Activated CD8-positive, alpha-beta T cell treated with anti-CD3 and anti-CD28 coated beads for 36 hours (primary cell): ENCODE data around the gene FZD2. TPM values are rescaled to one million over a fixed set of nuclear protein-coding genes. Genes with fewer than 3 reads are reported as not detected.
"Not testable (repeated sequence)": the region's sequence is repeated elsewhere in the genome, so short reads cannot be mapped to it uniquely, and the experiment has no call there.

ENCODE experiments used
- ATAC-seq: fragments of 200-7000 bp; cut with Tn5 transposase; one replicate; pipeline ENCODE4 v1.10.0; 2021; ENCODE audit warnings: mild to moderate bottlenecking, moderate library complexity
- CTCF ChIA-PET: fragments of 350-600 bp; sonication (Branson Sonifier 250); formaldehyde crosslinking; loops from one replicate; lab custom pipeline; 2021; ENCODE audit warnings: antibody characterized with exemption; lab: Charles Lee
- POLR2A ChIA-PET: fragments of 350-600 bp; sonication (Branson Sonifier 250); formaldehyde crosslinking; loops from one replicate; lab custom pipeline; 2021; ENCODE audit warnings: antibody characterized with exemption; lab: Charles Lee
- DNase-seq: peaks from one replicate; pipeline ENCODE4 v3.0.0-alpha.2; 2020
- H3K27ac Mint-ChIP-seq: one replicate; pipeline ENCODE4 v1.8.0; 2021; ENCODE audit warnings: mild to moderate bottlenecking, mixed read lengths
- H3K27me3 Mint-ChIP-seq: one replicate; pipeline ENCODE4 v1.8.0; 2021; ENCODE audit warnings: mixed read lengths
- H3K36me3 Mint-ChIP-seq: one replicate; pipeline ENCODE4 v1.8.0; 2021; ENCODE audit warnings: low read depth, mixed read lengths
- H3K4me1 Mint-ChIP-seq: one replicate; pipeline ENCODE4 v1.8.0; 2021; ENCODE audit warnings: low read depth, mixed read lengths
- H3K4me3 Mint-ChIP-seq: one replicate; pipeline ENCODE4 v1.8.0; 2021; ENCODE audit warnings: mild to moderate bottlenecking, moderate library complexity, mixed read lengths
- H3K9me3 Mint-ChIP-seq: one replicate; pipeline ENCODE4 v1.8.0; 2021; ENCODE audit warnings: mixed read lengths
- CTCF ChIP-seq: fragments of 200-600 bp; IDR thresholded peaks from one replicate; pipeline ENCODE4 v1.8.0; 2022; ENCODE audit warnings: antibody characterized with exemption, mild to moderate bottlenecking
- intact Hi-C: fragments of 100-400 bp; cut with micrococcal nuclease; formaldehyde crosslinking; loops from one replicate; pipeline ENCODE4 v1.10.0; 2022
- total RNA-seq, 2 experiments: library from RNA; stranded (reverse); gene quantifications; one replicate each; pipeline ENCODE4 v1.2.3, GENCODE V29; 2021

The FZD2 gene
- total RNA-seq = under 1 TPM; 0.16 to 0.22 TPM

- intact Hi-C loops = no loop called here
- Mint-ChIP-seq H3K4me3 (peak within 1 kb of the TSS; percentile 77), H3K9me3 (no peaks in the 10 kb centered on the region), H3K27ac (peak within 1 kb of the TSS; percentile 18), H3K27me3 (peaks cover 45% of the 10 kb centered on the region), H3K4me1 (peaks cover 15% of the 10 kb centered on the region), H3K36me3 (peaks cover 2% of the 10 kb centered on the region)
- POLR2A ChIA-PET = no interaction called here
- no peak for TF ChIP-seq CTCF
- peak; percentile 78 for DNase-seq
- peak; percentile 83 for ATAC-seq
- CTCF ChIA-PET = interaction anchor here (0.9 to 1.5 kb wide), 2 partner anchors 23 to 113 kb away, joined by 3 to 6 read pairs; no protein-coding TSS in a partner anchor
Observed at GRCh38 chr17:44556832-44557606, at the start of gene FZD2. TSS of gene FZD2 (plus strand) at chr17:44557484. CDS start at chr17:44557689, 205 bp downstream.

- H3K27ac Mint-ChIP-seq, H3K4me1 Mint-ChIP-seq, H3K36me3 Mint-ChIP-seq, intact Hi-C loops, H3K9me3 Mint-ChIP-seq, H3K4me3 Mint-ChIP-seq, H3K27me3 Mint-ChIP-seq, ATAC-seq: not testable (repeated sequence)
- ChIA-PET POLR2A (interaction anchor here (1.2 kb wide), 1 partner anchor 8 kb away, joined by 3 read pairs; the partner anchor contains the start of gene GPATCH8), CTCF (interaction anchor here (0.9 to 1.5 kb wide), 3 partner anchors 9 to 177 kb away, joined by 3 to 5 read pairs (median 3); no protein-coding TSS in a partner anchor)
- peak; percentile 10 for DNase-seq
Observed at GRCh38 chr17:44511241-44512134, 45.8 kb upstream of the FZD2 start.

GRCh38 chr17:44518032-44518431, 39.3 kb upstream of the FZD2 start:
- no peak for ATAC-seq
- no peak for TF ChIP-seq CTCF
- intact Hi-C loops = no loop called here
- H3K4me3 Mint-ChIP-seq = no peak overlapping the region
- no peaks in the 10 kb centered on the region for H3K9me3 Mint-ChIP-seq
- H3K36me3 Mint-ChIP-seq = no peaks in the 10 kb centered on the region
- peaks cover 12% of the 10 kb centered on the region for H3K27me3 Mint-ChIP-seq
- CTCF ChIA-PET = no interaction called here
- no peak overlapping the region for H3K27ac Mint-ChIP-seq
- POLR2A ChIA-PET = no interaction called here
- H3K4me1 Mint-ChIP-seq = no peaks in the 10 kb centered on the region
- DNase-seq = no peak

GRCh38 chr17:44522883-44523671, 34.2 kb upstream of the FZD2 start:
- intact Hi-C loops = no loop called here
- ChIA-PET POLR2A (interaction anchor here (0.8 to 1.4 kb wide), 2 partner anchors 131 to 170 kb away, joined by 3 to 5 read pairs; no protein-coding TSS in a partner anchor), CTCF (interaction anchor here (0.5 to 2.6 kb wide), 29 partner anchors 9 to 681 kb away, joined by 3 to 18 read pairs (median 5); partner anchors contain the start of gene FAM171A2)
- Mint-ChIP-seq H3K4me1 (no peaks in the 10 kb centered on the region), H3K4me3 (no peak overlapping the region), H3K9me3 (peaks cover 6% of the 10 kb centered on the region), H3K36me3 (no peaks in the 10 kb centered on the region), H3K27me3 (peaks cover 9% of the 10 kb centered on the region), H3K27ac (no peak overlapping the region)
- peak; percentile 87 for DNase-seq
- peak; percentile 89 for ATAC-seq
- TF ChIP-seq CTCF = peak; percentile 50

GRCh38 chr17:44523672-44523972, 33.7 kb upstream of the FZD2 start:
- intact Hi-C loops = no loop called here
- peaks cover 9% of the 10 kb centered on the region for H3K27me3 Mint-ChIP-seq
- peaks cover 6% of the 10 kb centered on the region for H3K9me3 Mint-ChIP-seq
- ChIA-PET POLR2A (interaction anchor here (1.4 kb wide), 1 partner anchor 170 kb away, joined by 5 read pairs; no protein-coding TSS in a partner anchor), CTCF (interaction anchor here (0.5 to 2.6 kb wide), 28 partner anchors 8 to 682 kb away, joined by 3 to 18 read pairs (median 5); partner anchors contain the start of gene FAM171A2)
- ATAC-seq (no peak), DNase-seq (no peak)
- H3K36me3 Mint-ChIP-seq = no peaks in the 10 kb centered on the region
- no peak for TF ChIP-seq CTCF
- no peak overlapping the region for H3K4me3 Mint-ChIP-seq
- H3K4me1 Mint-ChIP-seq = no peaks in the 10 kb centered on the region
- H3K27ac Mint-ChIP-seq = no peak overlapping the region
